HepG2 (cell line): ENCODE data around the gene KATNBL1. TPM values are rescaled to one million over a fixed set of nuclear protein-coding genes. Genes with fewer than 3 reads are reported as not detected.

Experiments
- ATAC-seq: fragments of 200-7000 bp; cut with Tn5 transposase; 3 replicates; pipeline ENCODE4 v1.9.1; 2020; ENCODE audit warnings: mild to moderate bottlenecking, moderate library complexity
- BruUV-seq: library from RNA; stranded (reverse); fragments of 400-500 nt; replicated peaks from 2 replicates; lab custom pipeline; 2021; lab: Mats Ljungman, UMichigan
- CTCF ChIA-PET: fragments of 300-600 bp; formaldehyde crosslinking; extraction: SDS; loops from one replicate; lab custom pipeline; 2021; ENCODE audit warnings: low total read pairs, inconsistent platforms, low intra/inter-chr PET ratio; lab: Yijun Ruan, JAX
- POLR2A ChIA-PET: fragments of 350-600 bp; sonication (Branson Sonifier 250); formaldehyde crosslinking; loops from one replicate; lab custom pipeline; 2020; ENCODE audit warnings: antibody characterized with exemption, inconsistent platforms; lab: Yijun Ruan, JAX
- DNase-seq: peaks from one replicate; pipeline ENCODE4 v3.0.0-alpha.2; 2015; ENCODE audit warnings: low spot score
- FAIRE-seq: peaks from 3 replicates; lab custom pipeline; 2011; peaks lifted over from hg19 to GRCh38; lab: Jason Lieb, UNC
- H2AFZ ChIP-seq: one replicate; pipeline ENCODE4 v1.6.1; 2011; ENCODE audit warnings: low read length, inconsistent platforms
- H3K27ac ChIP-seq: fragments of 300-600 bp; 3 replicates; pipeline ENCODE4 v1.8.0; 2011; ENCODE audit warnings: mixed run types, mild to moderate bottlenecking, mixed read lengths, low read length, inconsistent platforms; ENCODE audit not compliant: insufficient read depth; ENCODE audit errors: extremely low read length
- H3K27me3 ChIP-seq, 2 experiments: fragments of 200-600 bp in 1 of 2; 2 replicates in 1 of 2; 3 replicates in 1 of 2; pipeline versions ENCODE4 v1.6.0 to v1.8.0; 2011; ENCODE audit warnings: low read length in 2 of 2, mild to moderate bottlenecking in 2 of 2, moderate library complexity in 2 of 2, inconsistent platforms in 1 of 2; ENCODE audit not compliant: insufficient read depth in 2 of 2, control insufficient read depth in 1 of 2
- H3K36me3 ChIP-seq, 2 experiments: fragments of 200-600 bp in 1 of 2; replicated peaks in 1 of 2; 2 replicates in 1 of 2; 3 replicates in 1 of 2; pipeline versions ENCODE4 v1.5.1 to v1.8.0; 2011; ENCODE audit warnings: low read length in 2 of 2, inconsistent platforms in 1 of 2; ENCODE audit not compliant: insufficient read depth in 2 of 2, control insufficient read depth in 1 of 2
- H3K4me1 ChIP-seq: 2 replicates; pipeline ENCODE4 v1.5.1; 2012; ENCODE audit warnings: low read length, inconsistent platforms; ENCODE audit not compliant: insufficient read depth
- H3K4me2 ChIP-seq: 2 replicates; pipeline ENCODE4 v1.6.0; 2011; ENCODE audit warnings: low read depth, low read length, inconsistent platforms
- H3K4me3 ChIP-seq, 3 experiments: fragments of 200-600 bp in 1 of 3; sonication (generic), shearing (Covaris generic) in 1 of 3; replicated peaks in 1 of 3; 2 replicates each; pipeline ENCODE4 v1.5.1; 2011 to 2016; ENCODE audit warnings: low read length in 3 of 3, inconsistent platforms in 2 of 3, low read depth in 2 of 3, mild to moderate bottlenecking in 2 of 3, control low read depth in 1 of 3, mixed read lengths in 1 of 3; ENCODE audit not compliant: insufficient read depth in 1 of 3
- H3K79me2 ChIP-seq: one replicate; pipeline ENCODE4 v1.6.1; 2011; ENCODE audit warnings: low read length, inconsistent platforms; ENCODE audit not compliant: insufficient read depth
- H3K9ac ChIP-seq: 2 replicates; pipeline ENCODE4 v1.6.0; 2011; ENCODE audit warnings: mild to moderate bottlenecking, low read depth, low read length, inconsistent platforms; ENCODE audit not compliant: insufficient read depth
- H3K9me3 ChIP-seq: 2 replicates; pipeline ENCODE4 v1.5.1; 2012; ENCODE audit warnings: mild to moderate bottlenecking, low read length
- H4K20me1 ChIP-seq: 2 replicates; pipeline ENCODE4 v1.6.0; 2011; ENCODE audit warnings: inconsistent platforms, mild to moderate bottlenecking, low read length, moderate library complexity; ENCODE audit not compliant: insufficient read depth
- CENPBD1 ChIP-seq: sonication (generic); formaldehyde crosslinking; IDR thresholded peaks from 2 replicates; pipeline ENCODE4 v1.8.0; 2022; ENCODE audit warnings: missing genetic modification reagents, low read depth, mild to moderate bottlenecking, borderline replicate concordance
- CREB3 ChIP-seq: sonication (generic); formaldehyde crosslinking; IDR thresholded peaks from 2 replicates; pipeline ENCODE4 v1.5.0; 2020; ENCODE audit warnings: missing genetic modification reagents
- CREM ChIP-seq, 2 experiments: sonication (generic) in 1 of 2; formaldehyde crosslinking in 1 of 2; IDR thresholded peaks; 2 replicates each; pipeline versions ENCODE4 v1.4.0 to v1.6.1; 2016 to 2020; ENCODE audit warnings: antibody characterized with exemption in 1 of 2, mild to moderate bottlenecking in 1 of 2, missing genetic modification reagents in 1 of 2
- GATAD1 ChIP-seq: IDR thresholded peaks from 2 replicates; pipeline ENCODE4 v1.6.1; 2016; ENCODE audit warnings: missing genetic modification reagents, missing compliant biosample characterization
- GATAD2A ChIP-seq: IDR thresholded peaks from 2 replicates; pipeline ENCODE4 v1.6.1; 2016
- MEF2D ChIP-seq: sonication (generic); formaldehyde crosslinking; IDR thresholded peaks from 2 replicates; pipeline ENCODE4 v1.5.1; 2020; ENCODE audit warnings: mild to moderate bottlenecking, missing genetic modification reagents
- MZF1 ChIP-seq: sonication (generic); formaldehyde crosslinking; IDR thresholded peaks from 2 replicates; pipeline ENCODE4 v1.8.1; 2023; ENCODE audit warnings: mild to moderate bottlenecking, missing genetic modification reagents, borderline replicate concordance
- NCOA1 ChIP-seq: sonication (generic); formaldehyde crosslinking; IDR thresholded peaks from 2 replicates; pipeline ENCODE4 v1.9.0; 2021; ENCODE audit warnings: missing genetic modification reagents
- TEAD2 ChIP-seq: sonication (generic); formaldehyde crosslinking; IDR thresholded peaks from 2 replicates; pipeline ENCODE4 v1.9.0; 2021; ENCODE audit warnings: missing genetic modification reagents
- TOE1 ChIP-seq: sonication (generic); formaldehyde crosslinking; IDR thresholded peaks from 2 replicates; pipeline ENCODE4 v1.4.0; 2020; ENCODE audit warnings: mild to moderate bottlenecking, missing genetic modification reagents
- TSC22D2 ChIP-seq: sonication (generic); formaldehyde crosslinking; IDR thresholded peaks from 2 replicates; pipeline ENCODE4 v1.5.1; 2020; ENCODE audit warnings: missing genetic modification reagents, mild to moderate bottlenecking, borderline replicate concordance
- ZBTB3 ChIP-seq: sonication (generic); formaldehyde crosslinking; IDR thresholded peaks from 2 replicates; pipeline ENCODE4 v1.4.0; 2020; ENCODE audit warnings: low read depth, mild to moderate bottlenecking, moderate library complexity, missing genetic modification reagents, borderline replicate concordance
- ZBTB7B ChIP-seq: sonication (generic); formaldehyde crosslinking; IDR thresholded peaks from 2 replicates; pipeline ENCODE4 v1.4.0; 2020; ENCODE audit warnings: missing genetic modification reagents
- ZNF251 ChIP-seq: sonication (generic); formaldehyde crosslinking; IDR thresholded peaks from 2 replicates; pipeline ENCODE4 v1.9.0; 2021; ENCODE audit warnings: mild to moderate bottlenecking, missing genetic modification reagents
- ZNF562 ChIP-seq: sonication (generic); formaldehyde crosslinking; IDR thresholded peaks from 2 replicates; pipeline ENCODE4 v1.8.0; 2022; ENCODE audit warnings: missing genetic modification reagents, borderline replicate concordance
- ZNF790 ChIP-seq: sonication (generic); formaldehyde crosslinking; IDR thresholded peaks from 2 replicates; pipeline ENCODE4 v1.8.0; 2022; ENCODE audit warnings: missing genetic modification reagents, mild to moderate bottlenecking, borderline replicate concordance
- WGBS: methylation state at CpG from one replicate; pipeline ENCODE4 v1.1.6; 2017; ENCODE audit warnings: low lambda C conversion rate; 5-methylcytosine and 5-hydroxymethylcytosine counted together
- in situ Hi-C: cut with HindIII; loops from 2 replicates; pipeline ENCODE4 v1.10.0; 2017; ENCODE audit warnings: low pct_unique_long_range_greater_than_20kb; ENCODE audit not compliant: extremely low pct_ligation_motif_present
- intact Hi-C: fragments of 100-400 bp; cut with micrococcal nuclease; formaldehyde crosslinking; loops from one replicate; pipeline ENCODE4 v1.10.0; 2022; ENCODE audit not compliant: unreplicated experiment
- polyA plus RNA-seq, 8 experiments: library from polyadenylated mRNA; depleted of rRNA in 3 of 8; stranded (reverse) in 7 of 8; unstranded in 1 of 8; fragments of >200 nt; fragmentation: Illumina TruSeq in 4 of 8; extraction: Trizol in 4 of 8; gene quantifications; 2 replicates each; pipeline versions ENCODE4 v1.2.1 to v1.2.3, GENCODE V29; 2011 to 2016; ENCODE audit warnings: low read depth in 4 of 8, missing spikeins in 1 of 8, mixed read lengths in 1 of 8; ENCODE audit not compliant: insufficient read depth in 1 of 8
- total RNA-seq, 5 experiments: library from RNA; depleted of rRNA; stranded (reverse); fragments of >200 nt; fragmentation: Illumina TruSeq; extraction: Trizol; gene quantifications; 2 replicates each; pipeline ENCODE4 v1.2.3, GENCODE V29; 2016; ENCODE audit warnings: low read depth in 1 of 5
- TF ChIP-seq, protein P1 (sequence below): sonication (generic); formaldehyde crosslinking; IDR thresholded peaks from 2 replicates; pipeline ENCODE4 v1.4.0; 2020; ENCODE audit warnings: missing genetic modification reagents
- TF ChIP-seq, protein P2 (sequence below): fragments of 450-650 bp; IDR thresholded peaks from 2 replicates; pipeline ENCODE4 v1.6.1; 2016
- TF ChIP-seq, protein P3 (sequence below): sonication (generic); formaldehyde crosslinking; conservative IDR thresholded peaks from 2 replicates; pipeline ENCODE4 v1.8.0; 2022; ENCODE audit warnings: mild to moderate bottlenecking, moderate library complexity, missing genetic modification reagents

The KATNBL1 gene
- total and polyA plus RNA-seq, 2 of the 13 experiments (the other 11 are each of a cell fraction or from before 2014, with no cell fraction given) = 23.4 to 42.8 TPM

- 82% methylated on average over 4 of the region's 4 CpGs for WGBS
- H3K4me2 ChIP-seq = no peak overlapping the region
- FAIRE-seq (no peak), ATAC-seq (no peak), DNase-seq (no peak)
- no peak overlapping the region for H3K4me3 ChIP-seq
- POLR2A ChIA-PET = no interaction called here
- H3K36me3 ChIP-seq = peaks cover 11 to 45% of the 10 kb centered on the region in 2 experiments
- no peaks in the 10 kb centered on the region for H4K20me1 ChIP-seq
- no peak overlapping the region for H2AFZ ChIP-seq
- in situ Hi-C loops = loop anchor here (25.0 kb wide), 1 partner anchor 345 kb away; the partner anchor contains the start of gene GOLGA8B
- CTCF ChIA-PET = interaction anchor here (2.1 kb wide), 1 partner anchor 126 kb away, joined by 6 read pairs; no protein-coding TSS in a partner anchor
- H3K27me3 ChIP-seq = no peaks in the 10 kb centered on the region
- H3K79me2 ChIP-seq = no peaks in the 10 kb centered on the region
- H3K27ac ChIP-seq = no peak overlapping the region
- no peaks in the 10 kb centered on the region for H3K9me3 ChIP-seq
- TF ChIP-seq ZBTB3 (CRISPR knock-in tag) = no peak
- TF ChIP-seq TEAD2 (CRISPR knock-in tag) = no peak
- TF ChIP-seq, protein P1, sequence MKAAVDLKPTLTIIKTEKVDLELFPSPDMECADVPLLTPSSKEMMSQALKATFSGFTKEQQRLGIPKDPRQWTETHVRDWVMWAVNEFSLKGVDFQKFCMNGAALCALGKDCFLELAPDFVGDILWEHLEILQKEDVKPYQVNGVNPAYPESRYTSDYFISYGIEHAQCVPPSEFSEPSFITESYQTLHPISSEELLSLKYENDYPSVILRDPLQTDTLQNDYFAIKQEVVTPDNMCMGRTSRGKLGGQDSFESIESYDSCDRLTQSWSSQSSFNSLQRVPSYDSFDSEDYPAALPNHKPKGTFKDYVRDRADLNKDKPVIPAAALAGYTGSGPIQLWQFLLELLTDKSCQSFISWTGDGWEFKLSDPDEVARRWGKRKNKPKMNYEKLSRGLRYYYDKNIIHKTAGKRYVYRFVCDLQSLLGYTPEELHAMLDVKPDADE (CRISPR knock-in tag) = no peak
- TF ChIP-seq, protein P2, sequence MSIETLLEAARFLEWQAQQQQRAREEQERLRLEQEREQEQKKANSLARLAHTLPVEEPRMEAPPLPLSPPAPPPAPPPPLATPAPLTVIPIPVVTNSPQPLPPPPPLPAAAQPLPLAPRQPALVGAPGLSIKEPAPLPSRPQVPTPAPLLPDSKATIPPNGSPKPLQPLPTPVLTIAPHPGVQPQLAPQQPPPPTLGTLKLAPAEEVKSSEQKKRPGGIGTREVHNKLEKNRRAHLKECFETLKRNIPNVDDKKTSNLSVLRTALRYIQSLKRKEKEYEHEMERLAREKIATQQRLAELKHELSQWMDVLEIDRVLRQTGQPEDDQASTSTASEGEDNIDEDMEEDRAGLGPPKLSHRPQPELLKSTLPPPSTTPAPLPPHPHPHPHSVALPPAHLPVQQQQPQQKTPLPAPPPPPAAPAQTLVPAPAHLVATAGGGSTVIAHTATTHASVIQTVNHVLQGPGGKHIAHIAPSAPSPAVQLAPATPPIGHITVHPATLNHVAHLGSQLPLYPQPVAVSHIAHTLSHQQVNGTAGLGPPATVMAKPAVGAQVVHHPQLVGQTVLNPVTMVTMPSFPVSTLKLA = no peak
- no peak for TF ChIP-seq TSC22D2 (CRISPR knock-in tag)
- TF ChIP-seq ZNF790 (CRISPR knock-in tag) = no peak
- TF ChIP-seq CREM (IDR thresholded peaks at IDR 0.05) = no peak
- TF ChIP-seq CREM (CRISPR knock-in tag; IDR thresholded peaks at IDR 0.05) = no peak
- no peak for TF ChIP-seq ZNF562 (CRISPR knock-in tag)
- TF ChIP-seq MZF1 (CRISPR knock-in tag) = no peak
- TF ChIP-seq GATAD2A (CRISPR knock-in tag) = no peak
- TF ChIP-seq, protein P3, sequence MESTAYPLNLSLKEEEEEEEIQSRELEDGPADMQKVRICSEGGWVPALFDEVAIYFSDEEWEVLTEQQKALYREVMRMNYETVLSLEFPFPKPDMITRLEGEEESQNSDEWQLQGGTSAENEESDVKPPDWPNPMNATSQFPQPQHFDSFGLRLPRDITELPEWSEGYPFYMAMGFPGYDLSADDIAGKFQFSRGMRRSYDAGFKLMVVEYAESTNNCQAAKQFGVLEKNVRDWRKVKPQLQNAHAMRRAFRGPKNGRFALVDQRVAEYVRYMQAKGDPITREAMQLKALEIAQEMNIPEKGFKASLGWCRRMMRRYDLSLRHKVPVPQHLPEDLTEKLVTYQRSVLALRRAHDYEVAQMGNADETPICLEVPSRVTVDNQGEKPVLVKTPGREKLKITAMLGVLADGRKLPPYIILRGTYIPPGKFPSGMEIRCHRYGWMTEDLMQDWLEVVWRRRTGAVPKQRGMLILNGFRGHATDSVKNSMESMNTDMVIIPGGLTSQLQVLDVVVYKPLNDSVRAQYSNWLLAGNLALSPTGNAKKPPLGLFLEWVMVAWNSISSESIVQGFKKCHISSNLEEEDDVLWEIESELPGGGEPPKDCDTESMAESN (CRISPR knock-in tag) = no peak
- no peak for TF ChIP-seq CREB3 (CRISPR knock-in tag)
- no peak for TF ChIP-seq NCOA1
- TF ChIP-seq MEF2D = no peak
- no peak for TF ChIP-seq CENPBD1 (CRISPR knock-in tag)
- no peak for TF ChIP-seq TOE1 (CRISPR knock-in tag)
- no peak for TF ChIP-seq GATAD1 (CRISPR knock-in tag)
- TF ChIP-seq ZNF251 (CRISPR knock-in tag) = no peak
- TF ChIP-seq ZBTB7B (CRISPR knock-in tag) = no peak
- no peak overlapping the region for H3K9ac ChIP-seq
- intact Hi-C loops = loop anchor here (5.0 kb wide), 1 partner anchor 125 kb away; the partner anchor contains the start of gene LPCAT4
- no TSS peak for BruUV-seq
- no peaks in the 10 kb centered on the region for H3K4me1 ChIP-seq
Measured at GRCh38 chr15:34242331-34242710, 32.4 kb upstream of the KATNBL1 start.
